ENCODE results near the gene NAMPT.
"Not testable (repeated sequence)": the region's sequence is repeated elsewhere in the genome, so short reads cannot be mapped to it uniquely, and the experiment has no call there.

Gene NAMPT

DNA sequence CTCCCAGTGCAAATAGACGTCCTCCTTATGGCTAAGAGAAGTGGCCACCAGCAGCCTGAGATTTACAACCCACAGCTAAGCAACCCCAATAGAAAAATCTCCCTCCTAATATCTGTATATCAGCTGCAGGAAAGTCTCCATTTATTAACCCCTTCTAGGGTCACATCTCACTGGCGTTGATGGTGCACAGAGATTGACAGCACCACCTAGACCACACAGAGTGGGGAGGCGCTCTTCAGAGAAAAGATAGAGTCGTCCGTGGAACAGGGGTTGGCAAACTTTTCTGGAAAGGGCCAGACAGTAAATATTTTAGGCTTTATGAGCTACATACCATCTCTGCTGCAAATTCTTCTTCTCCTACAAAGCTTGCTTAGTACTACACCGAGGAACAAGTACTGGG is 60.0 kb downstream of the NAMPT start:
- DNase-seq = no peak

DNA sequence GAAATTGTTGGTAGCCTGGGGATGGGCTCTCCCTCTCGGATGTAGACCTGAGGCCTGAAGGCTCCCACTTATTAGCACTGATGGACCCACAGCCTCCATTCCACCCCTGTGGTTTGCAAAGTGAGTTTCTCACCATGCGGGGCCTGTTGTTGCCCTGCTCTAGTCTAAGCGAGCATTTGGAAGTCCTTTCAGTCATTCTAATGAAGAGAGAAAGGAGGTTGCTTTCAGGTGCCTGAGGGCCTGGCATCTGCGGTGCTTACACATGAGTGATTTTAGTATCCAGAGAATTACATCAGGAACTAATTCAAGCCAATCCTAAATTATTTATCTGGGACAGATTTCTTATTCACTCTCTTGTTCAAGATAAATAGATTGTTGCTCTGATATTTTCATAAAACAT is 61.6 kb downstream of the NAMPT start:
- no peak for DNase-seq

DNA sequence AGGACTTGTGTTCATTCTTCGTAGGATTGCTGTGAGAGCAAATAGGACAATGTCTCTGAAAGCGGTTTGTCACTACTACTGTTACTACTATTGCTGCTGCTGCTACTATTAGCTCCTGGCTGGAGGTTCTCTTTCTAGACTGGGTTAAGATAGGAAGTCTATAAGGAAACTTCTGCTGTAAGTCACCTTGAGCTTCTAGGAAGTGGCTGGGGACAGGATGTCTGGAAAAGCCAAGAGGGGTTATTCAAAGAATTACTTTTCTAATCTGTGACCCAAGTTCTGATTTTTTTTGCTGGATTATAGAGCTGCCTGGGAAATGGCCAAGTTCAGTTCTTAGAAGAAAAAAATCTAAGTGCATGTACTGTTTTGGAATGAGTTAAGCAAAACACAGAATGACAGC is 62.2 kb downstream of the NAMPT start:
- no peak for DNase-seq

DNA sequence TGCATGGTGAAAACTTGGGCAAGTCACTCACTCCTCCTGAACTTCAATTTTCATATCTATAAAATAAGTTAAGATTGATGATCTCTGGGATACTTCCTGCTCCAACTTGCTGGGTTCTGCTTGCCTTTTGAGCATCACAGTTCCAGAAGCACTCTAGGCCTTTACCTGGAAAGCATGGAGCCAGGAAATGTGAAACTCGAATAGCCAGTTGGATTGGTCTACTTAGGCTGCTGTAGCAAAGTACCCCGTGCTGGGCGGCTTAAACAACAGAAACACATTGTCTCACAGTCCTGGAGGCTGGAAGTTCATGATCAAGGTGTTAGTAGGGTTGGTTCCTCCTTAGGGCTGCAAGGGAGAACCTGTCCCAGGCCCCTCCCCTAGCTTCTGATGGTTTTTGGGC is 64.5 kb downstream of the NAMPT start:
- no peak for DNase-seq

DNA sequence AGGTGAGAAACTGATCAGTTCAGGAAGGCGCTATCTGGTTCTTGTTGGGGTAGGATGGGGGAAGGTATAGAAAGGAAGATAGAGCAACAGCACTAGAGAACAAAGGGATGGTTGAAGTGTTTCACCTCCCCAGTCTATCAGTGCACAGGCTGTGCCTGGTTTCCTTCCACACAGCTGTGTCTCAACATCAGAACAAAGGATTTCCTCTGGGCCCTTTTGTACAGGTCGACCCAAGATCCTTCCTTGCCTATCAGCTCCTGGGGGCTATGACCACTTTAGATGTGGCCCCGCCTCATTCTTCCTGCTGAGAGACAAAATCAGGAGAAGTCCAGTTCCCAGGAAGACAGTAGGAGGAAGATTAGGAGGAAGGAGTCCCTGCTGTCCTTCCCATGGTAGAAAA is 65.6 kb downstream of the NAMPT start:
- DNase-seq = no peak

DNA sequence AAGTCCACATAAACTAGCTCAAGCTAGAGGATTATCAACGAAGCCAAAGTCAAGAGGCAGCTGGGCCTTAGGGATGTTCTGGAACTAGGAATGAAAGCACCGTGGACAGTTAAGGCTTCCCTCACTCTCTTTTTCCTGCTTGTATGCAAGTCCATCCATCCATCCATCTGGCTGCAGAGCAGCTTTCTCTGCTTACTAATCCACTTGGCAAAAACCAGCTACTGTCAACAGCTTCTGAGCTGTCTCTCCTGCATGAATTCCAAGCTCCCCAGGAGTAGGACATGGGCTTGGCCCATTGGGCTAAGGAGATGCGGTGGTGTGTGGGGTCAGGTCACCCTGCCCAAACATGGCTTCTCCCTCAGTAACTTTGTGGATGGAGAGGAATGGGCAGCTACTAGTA is 66.2 kb downstream of the NAMPT start:
- no peak for DNase-seq

DNA sequence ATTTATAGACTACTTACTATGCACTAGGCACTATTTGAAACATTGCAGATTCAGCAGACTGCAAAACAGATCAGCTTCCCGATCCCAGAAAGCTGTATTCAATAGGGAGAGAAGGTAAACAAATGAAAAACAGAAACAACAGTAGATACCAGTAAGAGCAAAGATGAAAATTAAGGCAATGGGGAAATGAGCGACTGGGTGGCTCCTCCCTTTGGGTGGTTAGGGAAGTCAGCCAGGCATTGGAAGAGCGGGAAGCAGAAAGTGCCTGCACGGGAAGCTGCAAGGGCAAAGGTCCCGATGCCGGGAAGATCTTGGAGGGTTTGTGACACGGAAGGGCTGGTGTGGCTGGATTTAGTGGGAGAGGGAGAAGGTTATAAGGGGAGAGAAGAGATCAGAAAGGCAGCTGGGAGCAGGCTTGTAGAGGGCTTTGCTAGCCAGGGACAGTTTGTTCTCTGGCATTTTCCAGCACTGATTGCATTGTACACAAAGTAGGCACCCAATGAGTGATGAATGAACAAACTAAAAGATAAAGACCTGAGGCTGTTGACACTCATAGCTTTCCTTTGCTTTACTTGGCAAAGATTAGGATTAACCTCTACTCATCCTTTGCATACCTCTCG is 67.8 kb downstream of the NAMPT start:
- no peak for DNase-seq

DNA sequence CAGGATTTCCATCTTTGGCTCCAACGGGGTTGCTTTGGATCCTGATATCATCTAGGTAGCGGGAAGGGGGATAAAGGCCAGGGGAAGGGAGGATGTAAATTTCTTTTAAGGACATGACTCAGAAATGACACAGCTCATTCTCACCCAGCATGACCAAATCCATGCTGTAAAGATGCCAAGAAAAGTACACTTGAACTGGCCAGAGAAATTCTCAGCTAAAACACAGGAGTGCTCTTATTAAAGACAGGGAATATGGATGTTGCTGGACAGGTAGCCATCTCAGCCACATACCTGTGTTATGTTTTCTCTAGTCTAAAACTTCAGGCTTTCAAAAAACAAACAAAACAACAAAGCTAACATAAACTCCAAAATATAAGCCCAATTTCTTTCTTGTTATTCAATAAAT is 68.3 kb downstream of the NAMPT start:
- DNase-seq = no peak

DNA sequence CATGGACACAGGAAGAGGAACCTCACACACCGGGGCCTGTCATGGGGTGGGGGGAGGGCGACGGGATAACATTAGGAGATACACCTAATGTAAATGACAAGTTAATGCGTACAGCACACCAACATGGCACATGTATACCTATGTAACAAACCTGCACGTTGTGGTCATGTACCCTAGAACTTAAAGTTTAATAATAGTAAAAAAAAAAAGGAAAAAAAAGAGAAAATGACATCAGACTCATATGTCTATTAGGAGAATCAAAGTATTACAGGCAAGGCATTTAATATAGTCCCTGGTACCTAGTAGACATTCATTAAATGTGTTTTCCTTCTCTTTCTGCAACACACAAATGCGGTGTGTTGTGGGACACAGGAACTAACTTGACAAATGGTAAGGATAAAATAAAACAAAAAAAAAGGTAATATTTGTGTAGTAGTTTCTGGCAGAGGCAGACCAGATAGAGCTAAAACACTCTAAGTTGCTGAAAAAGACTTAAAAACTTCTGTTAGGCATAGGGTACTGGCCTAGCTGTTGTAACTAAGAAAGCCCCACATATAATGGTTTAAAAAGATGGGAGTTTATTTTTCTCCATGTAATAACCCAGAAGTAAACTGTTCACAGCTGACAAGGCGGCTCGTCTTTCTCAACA is 68.8 kb downstream of the NAMPT start:
- no peak for DNase-seq

DNA sequence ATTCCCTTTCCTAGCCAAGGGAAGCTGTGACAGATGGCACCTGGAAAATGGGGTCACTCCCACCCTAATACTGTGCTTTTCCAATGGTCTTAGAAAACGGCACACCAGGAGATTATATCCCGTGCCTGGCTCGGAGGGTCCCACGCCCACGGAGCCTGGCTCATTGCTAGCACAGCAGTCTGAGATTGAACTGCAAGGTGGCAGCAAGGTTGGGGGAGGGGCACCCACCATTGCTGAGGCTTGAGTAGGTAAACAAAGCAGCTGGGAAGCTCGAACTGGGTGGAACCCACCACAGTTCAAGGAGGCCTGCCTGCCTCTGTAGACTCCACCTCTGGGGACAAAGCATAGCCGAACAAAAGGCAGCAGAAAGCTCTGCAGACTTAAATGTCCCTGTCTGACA is 75.8 kb downstream of the NAMPT start:
- DNase-seq = not testable (repeated sequence)

DNA sequence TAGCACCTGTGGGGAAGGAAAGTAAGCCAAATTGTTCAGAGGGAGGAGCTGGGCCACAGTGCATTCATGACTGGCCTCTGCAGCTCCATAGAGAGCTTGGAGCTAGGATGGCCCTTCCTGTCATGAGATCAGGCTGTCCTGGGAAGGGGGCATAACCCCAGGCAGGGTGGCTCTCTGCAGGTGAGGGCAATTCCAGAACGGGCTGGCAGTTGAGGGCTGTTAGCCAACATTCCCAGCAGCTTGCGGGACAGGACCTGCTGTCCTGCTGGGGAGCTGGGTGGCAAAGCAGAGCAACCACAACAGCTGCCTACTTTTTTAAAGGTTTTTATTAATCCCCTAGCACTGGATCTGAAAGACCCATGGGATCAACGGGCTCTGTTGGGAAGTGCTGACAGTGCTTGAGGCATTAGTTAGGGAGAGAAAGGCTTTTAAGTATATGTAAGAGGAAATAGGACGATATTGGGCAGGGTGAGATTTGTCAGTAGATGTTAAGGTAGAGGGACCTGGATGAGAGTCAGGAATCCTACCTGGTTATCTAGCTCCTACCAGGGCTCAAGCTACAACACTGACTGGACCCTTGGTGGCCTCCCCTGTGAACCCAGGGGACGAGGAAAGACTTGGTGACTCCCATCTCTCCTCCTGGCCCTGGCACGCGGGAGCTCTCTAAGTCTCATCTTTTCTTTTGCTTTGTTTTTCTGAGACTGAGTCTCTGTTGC is 77.8 kb downstream of the NAMPT start:
- DNase-seq = no peak

DNA sequence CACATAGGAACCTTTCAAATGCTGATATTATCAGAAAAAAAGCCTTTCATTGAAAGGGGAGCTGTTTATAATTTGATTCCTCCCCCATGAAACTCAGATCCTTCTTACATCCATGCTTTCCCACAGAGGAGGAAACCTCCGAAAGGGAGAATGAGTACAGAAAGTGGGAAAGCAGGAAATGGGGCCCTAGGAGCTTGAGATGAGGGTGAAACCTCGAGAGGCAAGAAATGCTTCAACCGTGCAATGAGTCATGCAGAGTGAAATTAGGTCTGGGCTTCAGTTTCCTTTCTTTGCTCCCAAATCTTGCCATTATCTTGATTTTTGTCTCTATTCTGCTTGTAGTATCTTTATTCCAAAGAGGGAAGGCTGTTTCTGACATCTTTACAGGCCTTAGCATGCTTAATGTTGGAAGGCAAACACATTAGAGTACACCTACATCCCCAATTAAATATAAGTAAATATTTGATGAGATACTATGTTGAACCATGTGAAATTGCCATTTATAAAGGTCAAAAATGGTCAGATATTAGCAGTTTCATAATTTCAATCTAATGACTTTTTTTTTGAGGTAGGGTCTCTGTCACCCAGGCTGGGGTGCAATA is 79.1 kb downstream of the NAMPT start:
- DNase-seq = no peak

DNA sequence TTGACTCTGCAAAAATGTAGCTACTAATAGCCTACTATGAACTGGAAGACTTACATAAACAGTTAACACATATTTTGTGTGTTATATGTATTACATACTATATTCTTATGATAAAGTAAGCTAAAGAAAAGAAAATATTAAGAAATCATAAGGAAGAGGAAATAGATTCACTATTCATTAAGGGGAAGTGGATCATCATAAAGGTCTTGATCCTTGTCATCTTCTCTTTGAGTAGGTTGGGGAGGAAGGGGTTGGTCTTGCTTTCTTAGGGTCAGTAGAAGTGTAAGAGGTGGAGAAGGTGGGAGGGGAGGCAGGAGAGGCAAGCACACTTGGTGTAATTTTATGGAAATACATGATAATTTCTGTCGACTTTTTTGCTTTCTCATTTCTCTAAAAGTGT is 81.3 kb downstream of the NAMPT start:
- DNase-seq = no peak

DNA sequence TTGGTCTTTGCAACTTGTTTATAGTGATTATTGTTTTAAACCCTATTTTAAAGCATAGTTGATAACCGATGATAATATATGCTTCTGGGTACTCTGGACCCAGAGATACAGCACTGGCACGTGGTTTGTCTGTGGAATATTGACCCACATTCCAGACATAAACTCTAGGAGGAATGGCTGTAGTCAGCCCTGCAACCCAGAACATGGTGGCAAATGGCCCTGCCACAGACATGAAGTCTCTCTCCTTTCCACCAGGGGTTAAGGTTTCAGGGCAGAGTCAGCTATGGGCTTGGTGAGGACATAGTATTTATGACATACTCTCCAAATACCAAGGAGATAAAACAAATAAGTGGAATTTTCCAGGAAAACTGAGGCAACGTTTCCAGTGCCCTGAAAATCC is 83.6 kb downstream of the NAMPT start:
- DNase-seq = no peak

DNA sequence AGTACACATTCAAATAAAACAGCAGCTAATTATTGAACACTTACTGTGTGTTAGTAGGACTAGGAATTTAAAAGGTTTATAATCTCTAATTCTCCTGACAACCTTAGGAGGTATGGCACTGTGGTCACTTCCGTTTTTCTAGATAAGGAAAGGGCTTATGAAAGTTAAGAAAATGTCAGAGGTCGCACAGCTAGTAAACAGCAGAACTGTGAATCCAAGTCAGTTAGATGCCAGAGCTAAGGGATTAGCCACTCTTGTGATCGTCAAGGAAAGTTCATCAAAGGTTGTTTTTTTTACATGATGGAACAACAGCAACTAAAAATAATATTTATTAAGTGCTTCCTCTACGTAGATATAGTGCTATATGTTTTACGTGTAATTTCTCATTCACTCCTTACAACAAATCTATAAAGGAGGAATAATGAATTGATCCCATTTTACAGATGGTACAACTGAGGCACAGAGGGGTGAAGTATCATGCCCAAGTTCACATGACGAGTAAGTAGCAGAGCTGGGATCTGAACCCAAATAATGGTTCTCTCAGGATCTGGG is 84.9 kb downstream of the NAMPT start:
- no peak for DNase-seq

DNA sequence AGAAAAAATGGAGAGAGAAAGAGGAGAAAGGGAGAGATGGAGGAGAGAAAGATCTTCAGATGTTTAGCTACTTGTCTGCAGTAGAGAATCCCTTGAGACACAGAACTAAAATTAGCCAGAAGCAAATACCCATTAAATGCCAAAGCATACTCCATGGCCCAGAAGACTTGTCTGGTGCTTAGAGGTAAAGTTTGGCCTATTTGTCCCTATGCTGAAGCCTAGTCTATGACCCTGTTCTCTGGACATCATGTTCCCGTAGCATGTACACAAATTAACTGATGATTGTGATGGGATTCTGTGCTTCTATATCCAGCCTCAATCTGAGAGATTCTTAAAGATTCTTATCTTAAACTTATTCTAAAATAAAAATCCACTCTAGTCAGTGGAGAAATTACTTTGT is 85.8 kb downstream of the NAMPT start:
- no peak for DNase-seq

All from cortex of kidney (tissue), 1 donor.